NCI-H2196 (cell line): ENCODE results near the gene LEPR.

Experiments used
- DNase-seq: peaks from one replicate; lab custom pipeline; 2025; ENCODE audit not compliant: unreplicated experiment; lab: John Stamatoyannopoulos, UW

LEPR gene

DNA sequence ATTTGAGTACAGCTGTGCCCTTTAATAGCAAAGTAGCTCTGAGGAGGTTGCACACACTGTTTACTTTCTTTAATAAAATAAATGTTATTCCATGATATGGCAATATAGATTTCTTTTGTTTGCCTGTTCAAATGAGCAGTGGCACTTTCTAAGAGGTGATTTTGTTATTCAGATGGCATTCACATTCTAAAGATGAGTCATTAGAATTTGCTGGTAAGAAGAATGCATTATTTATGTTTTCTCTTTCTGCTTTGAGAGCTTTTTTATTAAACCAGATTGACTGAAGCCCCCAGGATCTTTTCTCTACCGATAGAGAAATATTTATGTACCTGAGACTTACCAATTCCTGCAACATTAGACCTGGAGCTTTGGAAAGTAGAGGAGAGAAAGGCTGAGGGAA, 11.2 kb upstream of the LEPR start:
- DNase-seq, result no peak

DNA sequence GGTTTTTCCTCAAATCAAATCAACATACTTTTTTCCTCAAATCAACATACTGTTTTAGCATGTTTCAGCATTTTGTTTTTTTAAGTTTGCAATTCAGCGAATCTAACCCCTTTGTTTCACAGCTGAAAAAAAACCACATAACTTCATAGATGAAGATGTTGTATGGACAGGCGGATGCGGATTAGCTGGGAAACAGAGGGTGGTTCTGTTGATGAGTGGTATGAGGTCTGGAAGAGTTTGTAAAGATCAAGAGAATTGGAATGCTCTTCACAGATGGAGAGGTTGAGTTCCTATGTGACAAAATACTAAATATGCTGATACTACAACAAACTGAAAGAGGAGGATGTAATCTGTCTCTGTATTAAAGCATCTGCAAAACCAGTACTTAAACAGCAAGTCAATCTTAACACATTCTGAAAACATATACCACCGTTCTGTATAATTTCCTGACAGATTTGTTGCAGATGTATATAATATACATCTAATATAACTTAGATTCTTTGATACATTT, 10.6 kb upstream of the LEPR start:
- no peak for DNase-seq

DNA sequence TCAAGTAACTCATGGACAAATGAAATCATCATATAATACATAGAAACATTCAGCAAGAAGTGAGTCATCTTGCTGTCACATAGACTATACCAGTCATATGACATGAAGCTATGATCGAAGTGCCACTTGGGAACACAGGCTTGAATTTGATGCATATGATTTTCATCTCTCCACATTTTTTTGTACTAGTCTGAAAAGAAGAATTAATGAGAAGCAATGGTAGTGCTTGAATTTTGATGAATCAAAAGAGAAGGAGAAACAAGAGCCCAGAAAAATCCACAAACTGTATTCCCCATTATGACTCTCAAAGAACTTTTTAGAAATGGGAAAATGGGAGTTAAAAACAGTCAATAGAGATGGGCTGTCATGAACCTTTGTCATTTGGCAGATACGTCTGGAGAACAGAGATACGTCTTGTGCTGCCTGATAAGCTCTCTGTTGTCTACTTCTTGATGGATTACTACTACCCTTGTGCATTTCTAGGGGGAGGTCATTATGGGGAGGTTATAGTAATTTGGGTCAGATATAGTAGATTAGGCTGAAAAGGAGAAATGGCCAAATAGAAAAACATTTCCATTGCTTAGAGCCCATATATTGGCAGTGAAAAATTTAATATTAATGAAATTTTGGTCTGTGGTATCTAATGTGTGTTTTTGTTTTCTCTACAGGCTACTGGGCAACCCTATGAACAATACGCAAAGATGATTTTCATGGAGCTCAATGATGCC, 8.0 kb upstream of the LEPR start:
- no peak for DNase-seq

DNA sequence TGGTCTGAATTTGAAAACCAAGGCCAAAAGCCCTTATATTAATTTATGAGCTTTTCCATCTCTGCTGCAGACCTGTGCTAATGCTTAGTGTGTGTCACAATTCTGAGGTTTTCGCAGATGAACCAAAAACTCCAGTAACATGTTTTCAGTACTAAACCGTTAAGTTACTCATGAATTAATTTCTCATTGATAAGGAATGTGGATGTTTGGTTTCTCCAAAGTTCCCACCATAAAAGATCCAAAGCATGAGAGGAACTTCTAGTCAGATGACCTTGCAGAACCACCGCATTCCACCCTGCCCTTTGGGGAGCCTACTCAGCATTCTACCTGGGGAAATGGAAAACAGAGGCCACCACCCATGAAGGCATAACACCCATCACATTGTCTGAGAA, 7.5 kb upstream of the LEPR start:
- DNase-seq, result no peak

DNA sequence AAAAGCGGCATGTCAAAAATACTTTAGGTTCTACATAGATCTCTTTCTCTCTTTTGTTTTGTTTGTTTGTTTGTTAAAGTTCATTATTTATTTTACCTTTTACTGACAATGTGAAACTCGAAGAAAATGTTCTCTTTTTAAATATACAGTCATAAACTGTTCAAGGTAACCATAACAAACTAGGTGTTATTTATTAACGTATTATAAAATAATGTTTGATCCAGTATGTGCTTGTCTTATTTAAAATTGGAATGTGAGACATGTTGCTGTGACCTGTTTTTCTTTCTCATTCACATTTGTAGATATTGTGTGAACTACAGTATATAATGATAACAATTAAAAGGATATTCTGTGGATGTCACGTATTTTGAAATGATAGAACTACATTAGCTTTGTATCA, 5.9 kb upstream of the LEPR start:
- no peak for DNase-seq

DNA sequence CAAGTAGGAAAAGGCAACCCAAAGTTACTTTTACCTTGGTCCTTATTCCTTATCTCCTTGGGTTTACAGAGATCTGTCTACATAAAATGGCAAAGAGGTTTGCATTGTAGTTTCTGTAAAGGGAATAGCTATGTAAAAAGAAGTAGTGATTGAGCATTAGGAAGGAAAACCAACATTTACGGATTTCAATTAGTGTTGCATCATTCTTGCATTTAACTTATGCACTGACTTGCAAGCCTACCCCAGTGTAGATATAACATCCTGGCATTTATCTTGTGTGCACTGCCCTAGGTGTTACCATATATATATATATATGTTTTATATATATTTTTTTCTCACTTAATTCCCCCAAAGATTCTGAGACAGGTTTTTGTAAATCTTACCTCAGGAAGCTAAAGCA, 3.7 kb upstream of the LEPR start:
- DNase-seq, result no peak

DNA sequence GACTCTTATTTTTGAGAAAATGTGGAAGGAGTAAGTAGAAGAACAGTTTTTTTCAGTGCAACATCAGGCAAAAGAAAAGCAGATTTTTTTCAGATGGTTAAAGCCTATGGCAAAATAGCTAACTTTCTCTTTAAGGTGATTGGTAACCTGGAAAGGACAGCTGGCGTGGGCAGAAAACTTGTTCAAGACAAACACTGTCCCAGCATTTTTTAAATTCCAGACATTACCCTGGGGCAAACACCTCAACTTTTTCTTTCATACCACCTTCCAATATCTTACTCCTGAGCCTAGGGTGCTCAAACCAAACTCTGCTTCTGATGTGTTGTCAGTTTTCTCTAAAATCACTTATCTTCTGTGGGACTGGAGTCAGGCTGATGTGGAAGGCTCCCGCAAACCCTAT, 2.7 kb upstream of the LEPR start:
- DNase-seq, result no peak

DNA sequence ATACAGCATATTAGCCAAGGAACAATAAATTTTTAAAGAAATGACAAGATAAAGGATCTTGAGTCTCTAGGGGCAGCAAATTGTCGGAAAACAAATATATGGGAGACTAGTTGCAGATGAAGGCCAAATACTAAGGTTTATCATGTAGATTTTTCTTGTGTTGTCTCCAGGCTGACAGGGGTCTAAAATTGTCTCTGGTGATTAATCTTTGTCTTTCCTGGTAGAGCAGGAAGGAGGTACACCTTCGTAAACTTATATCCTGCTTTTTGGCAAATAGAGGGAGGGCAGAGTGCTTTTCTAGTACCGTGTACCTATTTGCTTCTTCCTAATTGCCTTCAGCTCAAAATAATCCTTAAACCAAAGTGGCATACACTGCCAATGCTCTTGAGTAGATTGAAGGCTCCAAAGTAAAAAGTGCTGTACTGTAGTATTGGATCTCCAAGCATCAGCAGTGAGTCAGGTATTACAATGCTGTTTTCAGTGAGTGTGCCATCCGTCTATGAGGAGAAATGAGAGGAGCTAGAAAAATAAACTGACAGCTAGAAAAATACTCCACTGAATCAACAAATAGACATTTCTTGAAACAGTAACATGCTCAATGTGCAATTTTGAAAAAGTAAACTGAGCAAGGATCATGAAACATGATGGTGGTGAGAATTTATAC, 1.8 kb upstream of the LEPR start:
- DNase-seq, result no peak

DNA sequence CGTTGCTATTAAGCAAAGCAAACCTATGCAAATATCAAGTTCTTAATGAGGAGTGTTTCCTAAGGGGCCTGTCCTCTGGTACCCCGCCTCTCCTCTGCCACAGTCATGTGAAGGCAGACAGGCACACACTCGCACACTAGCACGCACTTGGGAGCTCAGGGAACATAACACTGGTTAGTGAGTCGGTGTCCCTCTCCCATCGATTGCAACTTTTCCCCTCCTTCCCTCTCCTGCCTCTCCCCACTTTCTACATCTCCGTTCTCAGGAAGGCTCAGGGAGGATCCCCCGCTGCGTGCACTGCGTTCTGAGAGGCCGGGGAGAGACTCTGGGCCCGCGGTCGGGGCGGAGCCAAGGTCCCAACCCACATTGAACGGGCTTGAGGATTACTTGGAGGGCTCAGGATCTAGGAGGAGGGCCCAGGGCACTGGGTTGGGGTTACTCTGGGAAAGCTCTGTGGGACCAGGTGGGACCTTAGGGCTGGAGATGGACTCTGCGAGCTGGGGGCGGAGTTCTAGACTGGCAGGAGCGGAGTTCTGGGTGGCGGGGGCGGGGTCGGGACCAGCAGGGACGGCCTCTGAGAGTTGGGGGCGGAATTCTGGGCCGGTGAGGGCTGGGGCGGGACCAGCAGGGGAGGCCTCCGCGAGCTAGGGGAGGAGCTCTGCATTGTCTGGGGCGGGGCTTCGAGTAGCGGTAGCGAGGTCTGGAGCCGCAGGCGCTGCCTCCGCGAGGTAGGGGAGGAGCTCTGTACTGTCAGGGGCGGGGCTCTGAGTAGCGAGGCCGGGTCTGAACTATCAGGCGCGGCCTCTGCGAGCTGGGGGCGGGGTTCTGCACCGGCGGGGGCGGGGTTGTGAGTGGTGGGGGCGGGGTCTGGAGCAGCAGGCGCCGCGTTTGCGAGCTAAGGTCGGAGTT, 533 bp upstream of the LEPR start:
- peak; percentile 98 for DNase-seq

DNA sequence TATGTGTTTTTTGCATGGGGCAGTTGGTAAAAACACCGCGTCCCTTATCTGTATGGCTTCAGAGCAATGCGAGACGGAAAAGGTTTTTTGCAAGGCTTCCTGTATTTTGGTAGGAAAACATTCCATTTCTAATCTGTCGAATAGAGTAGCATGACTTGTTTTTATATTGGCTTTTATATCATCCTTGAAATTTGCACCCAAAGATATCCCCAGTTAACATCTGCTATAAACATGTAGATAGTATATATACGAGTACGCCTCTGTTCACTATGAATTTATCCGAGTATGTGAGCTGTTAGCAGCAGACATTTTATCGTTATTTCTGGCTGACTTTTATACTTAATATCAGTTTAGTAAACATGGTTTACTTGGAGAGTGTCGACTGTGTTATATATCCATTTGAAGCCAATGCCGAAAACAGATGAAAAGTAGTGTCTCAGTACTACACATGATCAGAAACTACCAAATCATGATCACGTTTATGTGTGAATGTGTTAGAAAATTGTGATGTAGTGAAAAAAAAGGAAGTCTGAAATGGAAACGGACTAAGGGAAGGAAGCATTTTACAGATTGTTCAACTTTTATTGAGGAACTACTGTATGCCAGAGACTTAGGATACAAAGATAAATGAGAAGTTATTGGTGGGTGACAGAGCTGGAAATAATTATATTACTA, 1.0 kb downstream of the LEPR start:
- no peak for DNase-seq

DNA sequence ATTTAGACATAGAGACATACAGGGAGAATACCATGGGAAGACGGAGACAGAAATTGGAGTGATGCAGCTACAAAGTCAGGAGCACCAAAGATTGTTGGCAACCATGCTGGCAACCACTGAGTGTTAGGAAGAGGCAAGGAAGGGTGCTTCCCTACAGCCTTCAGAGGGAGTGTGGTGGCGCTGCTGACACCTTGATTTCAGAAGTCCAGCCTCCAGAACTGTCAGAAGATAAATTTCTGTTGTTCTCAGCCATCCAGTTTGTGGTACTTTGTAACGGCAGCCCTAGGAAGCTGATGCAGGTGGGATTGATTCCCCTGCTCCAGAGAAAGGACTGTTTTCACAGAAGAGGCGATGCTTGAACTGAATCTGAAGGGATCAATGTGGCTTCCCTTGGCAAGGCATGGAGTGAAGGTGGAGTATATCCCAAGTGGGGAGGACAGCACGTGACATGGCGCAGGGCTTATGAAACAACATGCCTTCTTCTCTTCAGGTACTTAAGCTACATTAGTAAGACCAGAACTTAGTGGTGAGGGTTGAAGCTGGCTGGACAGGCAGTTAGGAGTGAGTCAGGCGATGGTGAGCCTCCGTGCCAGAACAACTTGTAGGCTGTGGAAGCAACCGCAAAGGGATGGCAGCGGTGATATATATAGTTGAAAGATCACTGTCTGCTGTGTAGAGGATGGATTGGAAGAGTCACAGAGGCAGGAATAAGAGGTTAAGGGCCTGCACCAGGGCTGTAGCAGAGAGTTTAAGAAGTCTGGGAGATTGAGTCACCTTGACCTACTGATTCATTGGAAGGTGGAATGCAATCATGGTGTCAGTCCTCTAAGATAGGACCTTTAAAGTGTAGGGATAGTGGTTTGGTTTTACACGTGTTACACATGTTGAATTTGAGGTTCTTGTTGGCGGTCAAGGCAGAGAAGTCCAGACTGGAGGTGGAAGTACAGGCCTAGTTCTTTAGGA, 2.1 kb downstream of the LEPR start:
- no peak for DNase-seq

DNA sequence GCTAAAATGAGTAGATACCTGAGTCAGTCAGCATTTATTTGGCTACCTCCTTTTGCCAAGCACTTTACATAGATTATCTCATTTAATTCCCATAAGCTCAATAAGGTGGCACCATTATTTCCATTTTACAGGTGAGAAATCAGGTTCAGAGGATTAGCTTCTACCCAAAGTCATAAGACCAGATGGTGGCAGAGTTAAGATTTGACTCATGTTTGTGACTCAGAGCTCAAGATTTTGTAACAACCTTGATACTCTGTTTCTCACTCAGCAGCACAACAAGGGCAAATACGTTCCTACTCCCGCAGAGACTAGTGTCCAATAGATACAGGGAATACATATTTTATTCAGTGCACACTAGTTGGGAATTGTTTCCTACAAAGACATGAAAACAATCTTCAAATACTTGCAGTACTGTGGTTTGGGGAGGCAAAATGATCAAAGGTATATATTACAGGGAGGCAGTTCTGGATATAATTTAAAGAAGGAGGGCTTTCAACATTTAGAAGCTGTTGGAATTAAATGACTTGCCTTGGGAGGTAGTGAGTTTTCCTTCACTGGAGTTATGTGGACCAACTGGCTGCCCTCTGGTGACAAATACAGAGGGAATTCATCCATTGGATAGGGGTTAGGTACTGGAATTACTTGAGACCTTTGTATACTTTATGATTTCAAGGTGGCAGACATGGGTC, 3.6 kb downstream of the LEPR start:
- no peak for DNase-seq

DNA sequence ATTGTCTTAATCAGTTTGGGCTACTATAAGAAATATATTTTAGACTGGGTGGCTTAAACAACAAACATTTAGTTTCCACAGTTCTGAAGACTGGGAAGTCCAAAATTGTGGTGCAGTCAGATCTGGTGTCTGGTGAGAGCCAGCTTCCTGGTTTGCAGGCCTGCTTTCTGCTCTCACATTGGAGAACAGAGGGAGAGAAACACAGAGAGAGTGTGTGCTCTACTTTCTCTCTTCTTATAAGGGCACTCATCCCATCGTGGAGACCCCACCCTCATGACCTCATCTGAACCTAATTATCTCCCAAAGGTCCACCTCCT, 4.1 kb downstream of the LEPR start:
- DNase-seq, result no peak

DNA sequence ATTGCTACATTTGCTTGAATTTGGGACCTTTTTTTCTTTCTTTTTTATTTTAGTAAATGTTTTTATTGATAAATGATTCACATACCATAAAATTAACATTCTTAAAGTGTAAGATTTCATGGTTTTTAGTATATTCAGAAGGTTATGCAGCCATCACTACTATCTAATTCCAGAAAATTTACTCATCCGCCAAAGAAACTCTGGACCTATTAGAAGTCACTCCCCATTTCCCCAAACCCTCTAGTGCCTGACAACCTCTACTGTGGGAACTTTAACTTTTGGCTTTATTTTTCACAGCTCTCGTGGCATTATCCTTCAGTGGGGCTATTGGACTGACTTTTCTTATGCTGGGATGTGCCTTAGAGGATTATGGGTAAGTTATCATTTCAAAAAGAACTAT, 4.5 kb downstream of the LEPR start:
- DNase-seq, result no peak

DNA sequence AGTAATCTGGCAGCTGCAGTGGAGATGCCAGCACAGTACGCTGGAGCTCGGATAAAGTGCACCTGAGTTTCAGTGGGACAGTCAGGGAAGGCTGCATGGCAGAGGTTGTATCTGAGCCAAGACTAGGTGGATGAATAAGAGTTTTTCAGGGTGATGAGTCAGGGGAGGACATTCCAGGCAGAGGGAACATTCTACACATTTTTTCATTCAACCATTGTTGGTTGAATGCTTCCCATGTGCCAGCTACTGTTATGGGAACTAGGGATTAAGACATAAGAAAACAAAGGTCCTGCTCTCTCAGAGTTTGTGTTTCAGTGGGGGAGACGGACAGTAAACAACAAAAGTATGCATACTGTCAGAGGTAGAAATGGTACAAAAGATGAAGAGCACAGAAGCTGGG, 5.2 kb downstream of the LEPR start:
- no peak for DNase-seq

DNA sequence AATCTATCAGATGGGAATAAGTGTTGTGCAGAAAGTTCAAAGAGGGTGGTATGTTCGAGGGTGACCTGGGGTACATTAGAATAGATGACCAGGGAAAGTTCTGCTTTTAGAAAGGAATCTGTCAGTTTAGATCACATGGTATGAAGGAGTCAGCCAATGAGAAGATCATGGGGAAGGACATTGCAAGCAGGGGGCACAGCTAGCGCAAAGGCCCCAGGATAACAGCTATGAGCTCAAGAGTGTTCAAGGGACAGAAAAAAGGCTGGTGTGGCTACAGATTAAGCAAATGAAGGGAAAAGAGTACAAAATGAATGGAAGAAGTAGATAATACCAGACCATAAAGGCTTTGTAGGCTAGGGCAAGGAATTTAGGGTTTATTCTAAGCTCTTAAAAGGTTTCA, 8.6 kb downstream of the LEPR start:
- DNase-seq, result no peak

DNA sequence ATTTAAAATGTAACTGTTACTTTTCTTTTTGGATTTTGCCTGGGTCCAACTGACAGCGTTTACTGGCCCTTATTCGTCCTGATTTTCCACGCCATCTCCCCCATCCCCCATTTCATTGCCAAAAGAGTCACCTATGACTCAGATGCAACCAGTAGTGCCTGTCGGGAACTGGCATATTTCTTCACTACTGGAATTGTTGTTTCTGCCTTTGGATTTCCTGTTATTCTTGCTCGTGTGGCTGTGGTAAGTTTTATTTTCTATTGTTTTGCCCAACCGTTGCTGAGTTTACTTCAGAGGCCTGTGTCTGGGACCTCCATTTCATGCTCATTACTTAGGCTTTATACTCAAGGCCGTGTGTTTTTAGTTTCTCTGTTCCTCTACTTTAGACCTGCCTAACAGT, 9.3 kb downstream of the LEPR start:
- no peak for DNase-seq

DNA sequence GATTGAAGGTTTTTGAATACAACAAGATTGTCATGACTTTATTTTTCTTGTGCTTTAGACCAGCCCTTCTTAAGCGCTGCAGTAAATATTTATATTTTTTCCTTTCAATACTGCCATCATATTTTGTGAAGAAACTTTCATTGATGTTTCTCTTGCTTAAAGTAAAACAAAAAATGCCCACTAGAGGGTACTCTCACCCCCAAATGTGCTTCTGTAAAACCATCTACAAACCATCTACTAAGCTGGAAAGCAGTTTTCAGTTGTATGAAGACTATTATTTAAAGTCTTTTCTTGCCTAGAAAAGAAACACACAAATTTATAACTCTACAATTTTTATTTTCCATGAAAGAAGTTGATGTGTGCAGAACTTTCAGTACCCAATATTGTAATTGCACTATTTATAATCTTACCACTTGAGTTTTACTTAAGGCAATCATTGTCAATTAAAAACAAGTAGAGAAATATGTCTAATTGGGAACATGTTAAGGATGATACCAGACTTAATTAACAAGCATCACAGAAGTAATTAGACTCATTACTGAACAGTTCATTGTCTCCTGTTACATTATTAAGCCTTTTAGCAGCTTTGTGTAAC, 10.7 kb downstream of the LEPR start:
- DNase-seq, result peak; percentile 27

DNA sequence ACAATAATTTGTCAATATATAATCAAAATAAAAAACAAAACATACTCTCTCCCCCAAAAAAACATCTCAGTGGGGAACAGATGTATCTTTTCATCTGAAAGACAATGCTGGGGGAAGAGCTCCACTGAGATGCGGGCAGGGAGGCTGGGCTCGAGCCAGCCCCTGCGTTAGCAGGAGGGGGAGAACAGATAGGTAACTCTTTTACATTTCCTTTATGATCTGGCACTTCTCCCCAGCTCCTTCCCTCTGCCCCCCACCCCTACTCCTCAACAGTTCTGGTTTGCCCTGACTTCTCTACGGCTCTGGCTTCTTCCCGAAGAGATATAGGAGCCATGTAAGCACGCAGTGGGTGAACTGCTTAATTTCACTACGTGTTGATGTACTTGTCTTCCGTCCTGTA, 12.4 kb downstream of the LEPR start:
- no peak for DNase-seq
